Osteoblast (primary cell): ENCODE results near the gene ARHGDIB. TPM values are rescaled to one million over a fixed set of nuclear protein-coding genes. Genes with fewer than 3 reads are reported as not detected.

Experiments used
- DNase-seq: peaks from one replicate; pipeline ENCODE4 v3.0.0; 2011; ENCODE audit warnings: low spot score, mixed read lengths; ENCODE audit not compliant: insufficient read length; ENCODE audit errors: missing footprints
- H2AFZ ChIP-seq: 2 replicates; pipeline ENCODE4 v1.6.0; 2011; ENCODE audit warnings: mild to moderate bottlenecking, low read length
- H3K27ac ChIP-seq: 2 replicates; pipeline ENCODE4 v1.5.1; 2011; ENCODE audit warnings: mild to moderate bottlenecking, low read depth, low read length, moderate library complexity
- H3K27me3 ChIP-seq: 2 replicates; pipeline ENCODE4 v1.6.0; 2012; ENCODE audit warnings: mild to moderate bottlenecking, control low read depth, inconsistent platforms, low read length, moderate library complexity; ENCODE audit not compliant: insufficient read depth
- H3K36me3 ChIP-seq: 2 replicates; pipeline ENCODE4 v1.5.1; 2011; ENCODE audit warnings: mild to moderate bottlenecking, low read length, control low read depth, moderate library complexity; ENCODE audit not compliant: insufficient read depth
- H3K4me1 ChIP-seq: 2 replicates; pipeline ENCODE4 v1.5.1; 2011; ENCODE audit warnings: mild to moderate bottlenecking, low read length, control low read depth, moderate library complexity; ENCODE audit not compliant: insufficient read depth
- H3K4me2 ChIP-seq: 2 replicates; pipeline ENCODE4 v1.6.0; 2011; ENCODE audit warnings: mild to moderate bottlenecking, low read length; ENCODE audit not compliant: insufficient read depth
- H3K4me3 ChIP-seq: fragments of 200-600 bp; sonication (generic); 3 replicates; pipeline ENCODE4 v1.5.1; 2012; ENCODE audit warnings: mild to moderate bottlenecking, low read length, inconsistent platforms; ENCODE audit not compliant: insufficient read depth
- H3K79me2 ChIP-seq: 2 replicates; pipeline ENCODE4 v1.6.0; 2012; ENCODE audit warnings: mild to moderate bottlenecking, low read length, control low read depth, inconsistent platforms; ENCODE audit not compliant: insufficient read depth
- H3K9me3 ChIP-seq: 2 replicates; pipeline ENCODE4 v1.5.1; 2011; ENCODE audit warnings: low read depth, low read length, control low read depth
- H4K20me1 ChIP-seq: 2 replicates; pipeline ENCODE4 v1.6.0; 2012; ENCODE audit warnings: mild to moderate bottlenecking, low read length, control low read depth; ENCODE audit not compliant: insufficient read depth
- CTCF ChIP-seq: IDR thresholded peaks from 2 replicates; pipeline ENCODE4 v1.5.1; 2011; ENCODE audit warnings: mild to moderate bottlenecking, low read depth, low read length, moderate library complexity; ENCODE audit errors: extremely low read depth
- total RNA-seq: library from RNA; depleted of rRNA; stranded (reverse); fragments of >200 nt; gene quantifications from 2 replicates; pipeline ENCODE4 v1.2.3, GENCODE V29; 2012

ARHGDIB gene
- total RNA-seq, 1 donor, result 7.2 TPM

GRCh38 chr12:14951851-14952250, 9.6 kb downstream of the ARHGDIB start:
- Histone ChIP-seq H3K36me3 (no peaks in the 10 kb centered on the region), H4K20me1 (no peaks in the 10 kb centered on the region), H3K79me2 (no peaks in the 10 kb centered on the region), H2AFZ (peak overlapping the region; percentile 45), H3K27me3 (no peaks in the 10 kb centered on the region), H3K4me1 (peaks cover 28% of the 10 kb centered on the region), H3K4me3 (no peak overlapping the region), H3K9me3 (no peaks in the 10 kb centered on the region), H3K4me2 (no peak overlapping the region), H3K27ac (peak overlapping the region; percentile 48)
- DNase-seq, result no peak
- TF ChIP-seq CTCF, result no peak

DNA sequence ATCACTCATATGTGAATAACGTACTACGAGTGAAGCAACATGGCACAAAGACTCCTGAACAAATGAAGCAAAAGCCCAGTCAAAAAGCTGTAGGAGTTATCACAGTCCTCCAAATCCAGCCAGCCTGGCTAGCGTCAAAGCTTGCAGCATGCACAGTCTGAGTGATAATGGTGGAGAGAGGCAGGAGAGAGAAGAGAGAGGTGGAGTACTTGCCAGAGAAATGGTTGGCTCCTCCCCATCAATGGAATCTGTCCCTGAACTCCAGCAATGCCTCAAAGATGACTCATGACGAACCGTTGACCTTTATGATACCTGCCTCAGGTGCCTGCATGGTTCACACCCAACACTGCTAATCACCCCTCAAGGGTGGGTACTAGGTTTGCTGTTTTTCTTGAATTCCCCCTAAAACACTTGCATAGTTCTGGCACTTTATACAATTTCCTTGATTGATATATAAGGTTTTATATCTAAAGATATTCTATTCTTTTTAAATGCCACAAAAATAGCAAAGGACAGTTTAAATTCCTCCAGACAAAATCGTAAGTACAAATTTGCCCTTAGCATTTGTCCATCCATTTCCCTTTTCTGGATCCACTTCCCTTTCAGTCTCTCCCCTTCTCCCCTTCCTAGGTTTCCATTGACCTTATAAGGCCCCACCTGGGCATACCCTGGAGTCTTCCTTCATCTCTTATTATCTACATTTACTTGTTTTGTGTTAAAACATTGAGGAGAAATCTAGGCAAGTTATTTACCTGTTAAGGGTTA, 10.2 kb downstream of the ARHGDIB start:
- Histone ChIP-seq H2AFZ (peak overlapping the region; percentile 45), H3K9me3 (no peaks in the 10 kb centered on the region), H3K36me3 (no peaks in the 10 kb centered on the region), H3K79me2 (no peaks in the 10 kb centered on the region), H3K4me2 (no peak overlapping the region), H4K20me1 (no peaks in the 10 kb centered on the region), H3K27me3 (no peaks in the 10 kb centered on the region), H3K4me1 (peaks cover 29% of the 10 kb centered on the region), H3K27ac (peak overlapping the region; percentile 48), H3K4me3 (no peak overlapping the region)
- no peak for TF ChIP-seq CTCF
- DNase-seq, result no peak

- Histone ChIP-seq H3K27me3 (no peaks in the 10 kb centered on the region), H3K4me3 (no peak overlapping the region), H2AFZ (peak overlapping the region; percentile 39), H3K4me2 (no peak overlapping the region), H3K9me3 (no peaks in the 10 kb centered on the region), H4K20me1 (no peaks in the 10 kb centered on the region), H3K27ac (no peak overlapping the region), H3K36me3 (no peaks in the 10 kb centered on the region), H3K79me2 (no peaks in the 10 kb centered on the region), H3K4me1 (peaks cover 29% of the 10 kb centered on the region)
- TF ChIP-seq CTCF, result no peak
- no peak for DNase-seq
Observed at GRCh38 chr12:14950421-14950820, 11.0 kb downstream of the ARHGDIB start.

- Histone ChIP-seq H3K27me3 (no peaks in the 10 kb centered on the region), H3K36me3 (no peaks in the 10 kb centered on the region), H3K27ac (no peak overlapping the region), H4K20me1 (no peaks in the 10 kb centered on the region), H3K4me1 (peaks cover 29% of the 10 kb centered on the region), H3K4me2 (no peak overlapping the region), H3K79me2 (no peaks in the 10 kb centered on the region), H3K9me3 (no peaks in the 10 kb centered on the region), H3K4me3 (no peak overlapping the region), H2AFZ (no peak overlapping the region)
- DNase-seq, result no peak
- TF ChIP-seq CTCF, result no peak
Observed at GRCh38 chr12:14949631-14950030, 11.8 kb downstream of the ARHGDIB start.
